H1 (cell line): ENCODE measurements around the gene EML1.

Source experiments
- POLR2A ChIP-seq, 2 experiments: IDR thresholded peaks; 1 replicate in 1 of 2; 2 replicates in 1 of 2; pipeline ENCODE4 v1.6.1; 2011; ENCODE audit warnings: low read depth in 2 of 2, low read length in 2 of 2, mild to moderate bottlenecking in 2 of 2; ENCODE audit errors: control extremely low read depth in 1 of 2
- POLR2AphosphoS5 ChIP-seq: IDR thresholded peaks from 2 replicates; pipeline ENCODE4 v1.6.1; 2011; ENCODE audit warnings: low read depth, low read length
- SP2 ChIP-seq: IDR thresholded peaks from 2 replicates; pipeline ENCODE4 v1.6.1; 2012; ENCODE audit warnings: mild to moderate bottlenecking, low read length, inconsistent platforms
- TEAD4 ChIP-seq: IDR thresholded peaks from 2 replicates; pipeline ENCODE4 v1.6.1; 2012; ENCODE audit warnings: low read depth, low read length, inconsistent platforms, mixed read lengths
- TF ChIP-seq, protein P1 (sequence below), 3 experiments: IDR thresholded peaks; 1 replicate in 2 of 3; 2 replicates in 1 of 3; pipeline versions ENCODE4 v1.5.1 to v1.6.1; 2011; ENCODE audit warnings: low read length in 3 of 3, mild to moderate bottlenecking in 3 of 3, inconsistent platforms in 2 of 3, low read depth in 1 of 3, moderate library complexity in 1 of 3; ENCODE audit not compliant: insufficient read depth in 1 of 3; ENCODE audit errors: control extremely low read depth in 1 of 3
- TF ChIP-seq, protein P2 (sequence below): IDR thresholded peaks from 2 replicates; pipeline ENCODE4 v1.6.1; 2011; ENCODE audit warnings: low read depth, mild to moderate bottlenecking, low read length; ENCODE audit not compliant: insufficient read depth

DNA sequence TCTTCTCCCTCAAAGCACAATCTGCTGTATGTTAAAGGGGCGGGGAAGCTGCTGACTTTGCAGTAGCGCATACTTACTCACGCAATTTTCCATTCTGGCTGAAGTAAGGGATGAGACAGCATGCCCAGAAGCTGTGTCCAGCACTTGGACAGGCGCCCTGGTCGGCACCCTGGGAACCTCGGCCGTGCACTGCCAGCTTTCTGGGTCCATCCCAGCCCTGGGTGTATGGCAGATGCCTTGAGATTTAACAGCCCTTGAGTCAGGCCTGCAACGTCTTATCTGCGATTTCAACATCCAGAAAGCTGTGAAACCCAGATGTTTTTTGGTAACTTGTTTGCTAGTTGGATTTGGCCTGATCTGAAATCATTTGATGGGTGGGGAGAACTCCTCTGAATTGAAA, 16.1 kb downstream of the EML1 start:
- TF ChIP-seq POLR2A (IDR thresholded peaks at IDR 0.05; ENCODE audit: control extremely low read depth in 1 of 2, low read depth in 2 of 2, low read length in 2 of 2) (no peak), POLR2AphosphoS5 (no peak), SP2 (no peak), TEAD4 (no peak)
- TF ChIP-seq, protein P1, sequence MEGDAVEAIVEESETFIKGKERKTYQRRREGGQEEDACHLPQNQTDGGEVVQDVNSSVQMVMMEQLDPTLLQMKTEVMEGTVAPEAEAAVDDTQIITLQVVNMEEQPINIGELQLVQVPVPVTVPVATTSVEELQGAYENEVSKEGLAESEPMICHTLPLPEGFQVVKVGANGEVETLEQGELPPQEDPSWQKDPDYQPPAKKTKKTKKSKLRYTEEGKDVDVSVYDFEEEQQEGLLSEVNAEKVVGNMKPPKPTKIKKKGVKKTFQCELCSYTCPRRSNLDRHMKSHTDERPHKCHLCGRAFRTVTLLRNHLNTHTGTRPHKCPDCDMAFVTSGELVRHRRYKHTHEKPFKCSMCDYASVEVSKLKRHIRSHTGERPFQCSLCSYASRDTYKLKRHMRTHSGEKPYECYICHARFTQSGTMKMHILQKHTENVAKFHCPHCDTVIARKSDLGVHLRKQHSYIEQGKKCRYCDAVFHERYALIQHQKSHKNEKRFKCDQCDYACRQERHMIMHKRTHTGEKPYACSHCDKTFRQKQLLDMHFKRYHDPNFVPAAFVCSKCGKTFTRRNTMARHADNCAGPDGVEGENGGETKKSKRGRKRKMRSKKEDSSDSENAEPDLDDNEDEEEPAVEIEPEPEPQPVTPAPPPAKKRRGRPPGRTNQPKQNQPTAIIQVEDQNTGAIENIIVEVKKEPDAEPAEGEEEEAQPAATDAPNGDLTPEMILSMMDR (IDR thresholded peaks at IDR 0.05; ENCODE audit: control extremely low read depth in 1 of 3, insufficient read depth in 1 of 3, low read depth in 1 of 3, low read length in 3 of 3) = no peak
- TF ChIP-seq, protein P2, sequence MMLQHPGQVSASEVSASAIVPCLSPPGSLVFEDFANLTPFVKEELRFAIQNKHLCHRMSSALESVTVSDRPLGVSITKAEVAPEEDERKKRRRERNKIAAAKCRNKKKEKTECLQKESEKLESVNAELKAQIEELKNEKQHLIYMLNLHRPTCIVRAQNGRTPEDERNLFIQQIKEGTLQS = no peak
